ENCODE measurements around the gene MAP4K2. TPM values are rescaled to one million over a fixed set of nuclear protein-coding genes. Genes with fewer than 3 reads are reported as not detected.

MAP4K2 gene
- total and polyA plus RNA-seq, 9 of the 15 experiments (the other 6 are each of a cell fraction or from before 2014, with no cell fraction given): 0.13 to 14.5 (median 7.3) TPM

DNA sequence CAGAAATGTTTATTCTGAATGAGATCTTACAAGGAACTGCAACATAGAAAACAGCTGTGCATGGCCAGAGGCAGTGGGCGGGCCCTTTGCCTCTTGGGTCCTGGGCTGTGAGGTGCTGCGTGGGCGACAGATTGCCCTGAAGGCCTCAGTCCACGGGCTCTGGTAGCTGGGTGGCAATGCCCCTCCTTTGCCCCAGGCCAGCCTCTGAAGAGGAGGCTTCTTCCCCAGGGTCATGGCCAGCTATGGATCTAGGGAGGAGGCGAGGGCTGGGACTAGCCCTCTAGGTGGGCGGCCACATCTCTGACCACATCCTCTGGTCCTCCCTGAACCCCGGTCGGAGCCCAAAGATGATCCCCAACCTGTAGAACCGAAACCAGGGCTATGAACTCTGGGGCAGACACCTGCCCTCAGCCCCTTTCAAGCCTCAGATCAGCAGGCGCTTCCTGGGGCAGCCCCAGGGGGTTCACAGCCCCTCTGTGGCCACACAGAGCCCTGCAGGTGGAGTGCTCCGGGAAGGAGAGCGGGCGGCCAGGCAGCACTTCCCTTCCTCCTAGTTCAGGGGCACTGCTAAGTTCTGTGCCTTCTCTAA lies 48.1 kb upstream of the MAP4K2 start:
- H3K27me3 ChIP-seq (ENCODE audit: control insufficient read depth in 2 of 2, insufficient read depth in 2 of 2, low read length in 2 of 2): no peaks in the 10 kb centered on the region
- POLR2A ChIA-PET: interaction anchor here (0.6 to 3.0 kb wide), 6 partner anchors 16 to 284 kb away, joined by 3 to 12 read pairs (median 4); no protein-coding TSS in a partner anchor
- H3K4me1 ChIP-seq (replicated peaks in 1 of 2; ENCODE audit: control insufficient read depth in 2 of 2, insufficient read depth in 2 of 2, low read length in 2 of 2): peaks cover 48 to 90% of the 10 kb centered on the region in 2 experiments
- CTCF ChIA-PET (ENCODE audit: low intra/inter-chr PET ratio): no interaction called here
- H2AFZ ChIP-seq (ENCODE audit: low read depth, low read length): no peak overlapping the region
- peaks cover 3% of the 10 kb centered on the region; the same call in 2 of the 3 replicates for H3K79me2 ChIP-seq (ENCODE audit: control insufficient read depth, insufficient read depth, low read length)
- H3K27ac ChIP-seq (ENCODE audit: extremely low read depth, low read depth, low read length): 0 out of 3 replicates have a peak overlapping the region, but pooled peaks have one; percentile 24
- intact Hi-C loops (cut with micrococcal nuclease) (no loop called here), in situ Hi-C loops (cut with MboI) (no loop called here)
- DNase-seq (ENCODE audit: extremely low read depth in 1 of 4, low spot score in 3 of 4) (peak in 1 of 4 experiments; percentile 29), ATAC-seq (no peak), FAIRE-seq (peak; percentile 29)
- no peak overlapping the region for H3K4me2 ChIP-seq (ENCODE audit: insufficient read depth, low read length)
- H4K20me1 ChIP-seq (replicated peaks; ENCODE audit: control insufficient read depth, insufficient read depth, low read length): no peaks in the 10 kb centered on the region
- 60% methylated on average over 10 of the region's 13 CpGs for WGBS (ENCODE audit: insufficient coverage, low coverage, missing lambda C conversion rate)
- peak; percentile 66 for TF ChIP-seq EGR1 (conservative IDR thresholded peaks at IDR 0.05)
- TF ChIP-seq, protein P1, sequence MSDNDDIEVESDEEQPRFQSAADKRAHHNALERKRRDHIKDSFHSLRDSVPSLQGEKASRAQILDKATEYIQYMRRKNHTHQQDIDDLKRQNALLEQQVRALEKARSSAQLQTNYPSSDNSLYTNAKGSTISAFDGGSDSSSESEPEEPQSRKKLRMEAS (CRISPR knock-in tag; IDR thresholded peaks at IDR 0.05): 0 out of 2 replicates have a peak, but pooled peaks have one; percentile 20
- peak; percentile 51 for TF ChIP-seq POLR2G (IDR thresholded peaks at IDR 0.05; ENCODE audit: low read depth, low read length)
- TF ChIP-seq ZBTB7A (IDR thresholded peaks at IDR 0.05; ENCODE audit: borderline replicate concordance, control insufficient read depth, low read depth, low read length): peak; percentile 71; the same call in 1 of the 2 replicates
- no peak for TF ChIP-seq PHF8 (IDR thresholded peaks at IDR 0.05; ENCODE audit: borderline replicate concordance, low read length)
- peak; percentile 8 for TF ChIP-seq DACH1 (IDR thresholded peaks at IDR 0.05; ENCODE audit: partially characterized antibody)
- no peak for TF ChIP-seq TRIM24 (IDR thresholded peaks at IDR 0.05)
- TF ChIP-seq, protein P2, sequence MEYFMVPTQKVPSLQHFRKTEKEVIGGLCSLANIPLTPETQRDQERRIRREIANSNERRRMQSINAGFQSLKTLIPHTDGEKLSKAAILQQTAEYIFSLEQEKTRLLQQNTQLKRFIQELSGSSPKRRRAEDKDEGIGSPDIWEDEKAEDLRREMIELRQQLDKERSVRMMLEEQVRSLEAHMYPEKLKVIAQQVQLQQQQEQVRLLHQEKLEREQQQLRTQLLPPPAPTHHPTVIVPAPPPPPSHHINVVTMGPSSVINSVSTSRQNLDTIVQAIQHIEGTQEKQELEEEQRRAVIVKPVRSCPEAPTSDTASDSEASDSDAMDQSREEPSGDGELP (CRISPR knock-in tag; IDR thresholded peaks at IDR 0.05; ENCODE audit: borderline replicate concordance): peak; percentile 59
- no peak for TF ChIP-seq SMAD4 (CRISPR knock-in tag; conservative IDR thresholded peaks at IDR 0.05)
- TF ChIP-seq KDM5B (IDR thresholded peaks at IDR 0.05; ENCODE audit: insufficient replicate concordance, low read depth, low read length): no peak
- no peak for TF ChIP-seq EWSR1 (IDR thresholded peaks at IDR 0.05; ENCODE audit: borderline replicate concordance, low read depth, partially characterized antibody)
- TF ChIP-seq MYC (IDR thresholded peaks at IDR 0.05; ENCODE audit: low read depth, low read length): no peak
- peak; percentile 20; the same call in 1 of the 2 replicates for TF ChIP-seq MYC (CRISPR knock-in tag; IDR thresholded peaks at IDR 0.05; ENCODE audit: borderline replicate concordance, low read depth)
- TF ChIP-seq ZNF263 (CRISPR knock-in tag; IDR thresholded peaks at IDR 0.05; ENCODE audit: borderline replicate concordance): peak; percentile 82
- no peak overlapping the region for H3K4me3 ChIP-seq
- H3K9ac ChIP-seq (ENCODE audit: insufficient read depth in 1 of 2, low read depth in 2 of 2, low read length in 2 of 2): peak overlapping the region in 1 of 2 experiments; percentile 80; a peak in 2 of 4 replicates
- no peaks in the 10 kb centered on the region for H3K9me1 ChIP-seq (ENCODE audit: control insufficient read depth, insufficient read depth, low read length)
- H3K9me3 ChIP-seq (replicated peaks; ENCODE audit: control insufficient read depth, insufficient read depth, low read depth, low read length): no peaks in the 10 kb centered on the region
- H3K36me3 ChIP-seq (ENCODE audit: control insufficient read depth, insufficient read depth, low read length): peaks cover 29% of the 10 kb centered on the region; the same call in 2 of the 3 replicates
- BruUV-seq (replicated peaks): no TSS peak

Data from K562 (cell line).